Smooth muscle cell (in vitro differentiated cells): Measurements from ENCODE around the gene BANP. TPM values are rescaled to one million over a fixed set of nuclear protein-coding genes. Genes with fewer than 3 reads are reported as not detected.

Experiments
- DNase-seq: peaks from one replicate; lab custom pipeline; 2025; ENCODE audit not compliant: unreplicated experiment; lab: John Stamatoyannopoulos, UW
- H2AFZ ChIP-seq: fragments of 200-600 bp; sonication (generic); 2 replicates; pipeline ENCODE4 v1.6.0; 2016; ENCODE audit warnings: antibody characterized with exemption, low read depth, mild to moderate bottlenecking
- H3F3A ChIP-seq: fragments of 200-600 bp; sonication (generic); 2 replicates; pipeline ENCODE4 v1.6.0; 2017; ENCODE audit warnings: antibody characterized with exemption, low read depth
- H3K27ac ChIP-seq: fragments of 200-600 bp; sonication (generic); 2 replicates; pipeline ENCODE4 v1.5.1; 2016; ENCODE audit warnings: low read depth, mild to moderate bottlenecking
- H3K27me3 ChIP-seq: fragments of 200-600 bp; sonication (generic); 2 replicates; pipeline ENCODE4 v1.6.1; 2016; ENCODE audit warnings: low read depth, mild to moderate bottlenecking
- H3K36me3 ChIP-seq: fragments of 200-600 bp; sonication (generic); 2 replicates; pipeline ENCODE4 v1.5.1; 2016; ENCODE audit warnings: low read depth
- H3K4me1 ChIP-seq: fragments of 200-600 bp; sonication (generic); 2 replicates; pipeline ENCODE4 v1.5.1; 2016; ENCODE audit warnings: low read depth
- H3K4me2 ChIP-seq: fragments of 200-600 bp; sonication (generic); 2 replicates; pipeline ENCODE4 v1.6.0; 2016; ENCODE audit warnings: mild to moderate bottlenecking
- H3K4me3 ChIP-seq: fragments of 200-600 bp; sonication (generic); 2 replicates; pipeline ENCODE4 v1.5.1; 2016; ENCODE audit warnings: mild to moderate bottlenecking
- H3K79me2 ChIP-seq: fragments of 200-600 bp; sonication (generic); 2 replicates; pipeline ENCODE4 v1.6.0; 2016; ENCODE audit warnings: low read depth, mild to moderate bottlenecking
- H3K9ac ChIP-seq: fragments of 200-600 bp; sonication (generic); 2 replicates; pipeline ENCODE4 v1.6.0; 2016; ENCODE audit warnings: low read depth
- H3K9me3 ChIP-seq: fragments of 200-600 bp; sonication (generic); replicated peaks from 2 replicates; pipeline ENCODE4 v1.5.1; 2016; ENCODE audit warnings: low read depth
- H4K20me1 ChIP-seq: fragments of 200-600 bp; sonication (generic); 2 replicates; pipeline ENCODE4 v1.6.0; 2016; ENCODE audit warnings: low read depth
- WGBS: methylation state at CpG from one replicate; pipeline ENCODE4 v1.1.7; 2016; ENCODE audit warnings: low lambda C conversion rate; 5-methylcytosine and 5-hydroxymethylcytosine counted together
- polyA plus RNA-seq: library from polyadenylated mRNA; unstranded; fragments of >200 nt; fragmentation: Nextera tagmentation; extraction: Ambion mirVana; gene quantifications from 2 replicates; pipeline ENCODE4 v1.2.1, GENCODE V29; 2016
- total RNA-seq: library from RNA; depleted of rRNA; stranded (reverse); fragments of >200 nt; gene quantifications from 2 replicates; pipeline ENCODE4 v1.2.3, GENCODE V29; 2014
- TF ChIP-seq, protein P1 (sequence below): fragments of 200-600 bp; sonication (generic); IDR thresholded peaks from 2 replicates; pipeline ENCODE4 v1.5.1; 2017; ENCODE audit warnings: borderline replicate concordance, mild to moderate bottlenecking, antibody characterized with exemption; ENCODE audit not compliant: insufficient read depth, poor library complexity, severe bottlenecking

Gene BANP
- total and polyA plus RNA-seq, 2 experiments from 2014 or later, result 11.5 to 19.5 TPM

- Histone ChIP-seq H4K20me1 (no peaks in the 10 kb centered on the region), H3K4me3 (no peak overlapping the region), H3K9ac (no peak overlapping the region), H3K9me3 (no peaks in the 10 kb centered on the region), H3K79me2 (no peaks in the 10 kb centered on the region), H3K27ac (no peak overlapping the region), H3F3A (no peaks in the 10 kb centered on the region), H3K4me1 (no peaks in the 10 kb centered on the region), H3K4me2 (no peak overlapping the region), H3K27me3 (no peaks in the 10 kb centered on the region), H2AFZ (no peak overlapping the region), H3K36me3 (no peaks in the 10 kb centered on the region)
- TF ChIP-seq, protein P1, sequence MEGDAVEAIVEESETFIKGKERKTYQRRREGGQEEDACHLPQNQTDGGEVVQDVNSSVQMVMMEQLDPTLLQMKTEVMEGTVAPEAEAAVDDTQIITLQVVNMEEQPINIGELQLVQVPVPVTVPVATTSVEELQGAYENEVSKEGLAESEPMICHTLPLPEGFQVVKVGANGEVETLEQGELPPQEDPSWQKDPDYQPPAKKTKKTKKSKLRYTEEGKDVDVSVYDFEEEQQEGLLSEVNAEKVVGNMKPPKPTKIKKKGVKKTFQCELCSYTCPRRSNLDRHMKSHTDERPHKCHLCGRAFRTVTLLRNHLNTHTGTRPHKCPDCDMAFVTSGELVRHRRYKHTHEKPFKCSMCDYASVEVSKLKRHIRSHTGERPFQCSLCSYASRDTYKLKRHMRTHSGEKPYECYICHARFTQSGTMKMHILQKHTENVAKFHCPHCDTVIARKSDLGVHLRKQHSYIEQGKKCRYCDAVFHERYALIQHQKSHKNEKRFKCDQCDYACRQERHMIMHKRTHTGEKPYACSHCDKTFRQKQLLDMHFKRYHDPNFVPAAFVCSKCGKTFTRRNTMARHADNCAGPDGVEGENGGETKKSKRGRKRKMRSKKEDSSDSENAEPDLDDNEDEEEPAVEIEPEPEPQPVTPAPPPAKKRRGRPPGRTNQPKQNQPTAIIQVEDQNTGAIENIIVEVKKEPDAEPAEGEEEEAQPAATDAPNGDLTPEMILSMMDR, result no peak
- no peak for DNase-seq
- 85% methylated on average over 14 of the region's 14 CpGs for WGBS
These were observed 28.9 kb upstream of the BANP start for GRCh38 chr16:87922250-87922871.

DNA sequence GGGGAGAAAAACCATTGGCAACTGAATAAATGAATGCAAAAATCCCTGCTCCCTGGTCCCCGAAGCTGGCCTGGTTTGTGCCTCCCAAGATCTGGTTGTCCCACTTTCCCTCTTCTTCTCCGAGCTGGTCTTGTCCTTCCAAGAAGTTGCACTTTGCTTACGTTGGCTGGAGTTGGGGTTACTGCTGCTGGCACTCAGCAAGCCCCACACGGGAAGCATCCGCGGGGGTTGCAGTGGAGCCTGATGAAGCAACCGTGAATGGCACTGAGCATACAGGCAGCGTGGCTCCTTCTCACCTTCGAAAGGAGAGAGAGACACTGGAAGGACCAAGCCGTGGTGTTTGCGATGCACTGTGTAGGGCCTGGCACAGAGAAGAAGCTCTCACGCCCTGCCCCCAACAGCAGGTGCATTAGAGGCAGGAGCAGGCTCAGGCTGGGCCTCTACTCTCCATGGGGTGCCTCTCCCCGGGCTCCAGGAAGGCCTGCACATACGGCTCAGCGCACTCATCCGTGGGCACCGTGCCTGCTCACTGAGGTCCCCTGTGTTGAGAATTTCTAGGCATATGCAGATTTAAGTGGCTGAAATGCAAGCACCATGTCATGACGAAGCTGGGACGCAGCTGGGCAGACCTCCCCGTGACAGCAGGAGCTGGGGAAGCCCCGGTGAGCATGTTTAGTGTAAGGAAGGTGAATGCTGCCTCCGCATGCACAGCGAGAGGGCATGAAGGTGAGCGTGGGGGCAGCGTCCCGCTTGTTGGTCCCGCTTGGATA is 27.0 kb upstream of the BANP start:
- Histone ChIP-seq H4K20me1 (no peaks in the 10 kb centered on the region), H3K27ac (no peak overlapping the region), H3F3A (no peaks in the 10 kb centered on the region), H3K4me2 (no peak overlapping the region), H3K79me2 (no peaks in the 10 kb centered on the region), H3K27me3 (no peaks in the 10 kb centered on the region), H3K4me3 (no peak overlapping the region), H3K36me3 (no peaks in the 10 kb centered on the region), H2AFZ (no peak overlapping the region), H3K9ac (no peak overlapping the region), H3K9me3 (no peaks in the 10 kb centered on the region), H3K4me1 (no peaks in the 10 kb centered on the region)
- TF ChIP-seq, protein P1, result no peak
- 87% methylated on average over 27 of the region's 27 CpGs for WGBS
- DNase-seq, result no peak

GRCh38 chr16:87924811-87925670 is 26.2 kb upstream of the BANP start:
- Histone ChIP-seq H3K79me2 (no peaks in the 10 kb centered on the region), H3K9ac (no peak overlapping the region), H3K4me3 (no peak overlapping the region), H3K27ac (no peak overlapping the region), H3K27me3 (no peaks in the 10 kb centered on the region), H3K4me2 (no peak overlapping the region), H4K20me1 (no peaks in the 10 kb centered on the region), H2AFZ (no peak overlapping the region), H3F3A (no peaks in the 10 kb centered on the region), H3K9me3 (no peaks in the 10 kb centered on the region), H3K36me3 (no peaks in the 10 kb centered on the region), H3K4me1 (no peaks in the 10 kb centered on the region)
- WGBS, result 71% methylated on average over 26 of the region's 26 CpGs
- TF ChIP-seq, protein P1, result no peak
- DNase-seq, result no peak
